ENCODE results near the gene SBK3. TPM values are rescaled to one million over a fixed set of nuclear protein-coding genes. Genes with fewer than 3 reads are reported as not detected.

The SBK3 gene
- total RNA-seq, 1 donor from 2014 or later = not detected

- Mint-ChIP-seq H3K27ac (no peak overlapping the region), H3K4me1 (ENCODE audit: low read depth) (no peaks in the 10 kb centered on the region), H3K27me3 (ENCODE audit: insufficient read depth) (peaks cover 11% of the 10 kb centered on the region), H3K4me3 (no peak overlapping the region), H3K36me3 (ENCODE audit: low read depth) (no peaks in the 10 kb centered on the region), H3K9me3 (no peaks in the 10 kb centered on the region)
- no peak for DNase-seq (ENCODE audit: low spot score)
- intact Hi-C loops (cut with micrococcal nuclease) = no loop called here
Measured at GRCh38 chr19:55493645-55494171, 51.6 kb downstream of the SBK3 start.

DNA sequence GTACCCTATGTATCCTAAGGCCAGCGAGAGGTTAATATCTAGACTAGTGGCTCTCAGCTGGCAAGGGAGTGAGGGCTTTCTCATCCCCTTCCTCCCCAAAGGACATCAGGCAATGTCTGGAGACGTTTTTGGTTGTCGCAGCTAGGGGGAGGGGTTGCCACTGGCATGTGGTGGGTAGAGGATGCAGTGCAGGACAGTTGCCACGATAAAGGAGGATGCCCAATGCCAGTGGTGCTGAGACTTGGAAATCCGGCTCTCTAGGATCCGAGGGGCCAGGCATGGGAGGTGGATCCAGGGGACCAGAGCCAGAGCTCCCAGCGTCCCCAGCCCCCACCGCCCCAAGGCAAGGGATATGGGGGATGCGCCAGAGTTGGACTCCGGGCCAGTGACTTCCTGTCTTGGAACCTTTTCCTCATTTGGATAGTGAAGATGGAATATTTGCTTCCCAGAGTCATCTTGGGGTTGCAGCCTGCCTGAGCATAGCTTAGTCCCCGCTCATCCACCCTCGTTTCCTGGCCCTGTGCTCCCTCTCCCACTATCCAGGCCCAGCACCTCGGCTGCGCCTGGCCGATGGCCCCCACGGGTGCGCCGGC, 52.2 kb downstream of the SBK3 start:
- Mint-ChIP-seq H3K27ac (no peak overlapping the region), H3K27me3 (ENCODE audit: insufficient read depth) (peaks cover 11% of the 10 kb centered on the region), H3K9me3 (no peaks in the 10 kb centered on the region), H3K4me1 (ENCODE audit: low read depth) (no peaks in the 10 kb centered on the region), H3K36me3 (ENCODE audit: low read depth) (no peaks in the 10 kb centered on the region), H3K4me3 (no peak overlapping the region)
- DNase-seq (ENCODE audit: low spot score) = no peak
- intact Hi-C loops (cut with micrococcal nuclease) = no loop called here

- DNase-seq (ENCODE audit: low spot score) = no peak
- Mint-ChIP-seq H3K4me3 (no peak overlapping the region), H3K27me3 (ENCODE audit: insufficient read depth) (peaks cover 9% of the 10 kb centered on the region), H3K4me1 (ENCODE audit: low read depth) (peaks cover 2% of the 10 kb centered on the region), H3K27ac (no peak overlapping the region), H3K9me3 (no peaks in the 10 kb centered on the region), H3K36me3 (ENCODE audit: low read depth) (no peaks in the 10 kb centered on the region)
- intact Hi-C loops (cut with micrococcal nuclease) = no loop called here
Measured at GRCh38 chr19:55492362-55492944, 52.9 kb downstream of the SBK3 start.

DNA sequence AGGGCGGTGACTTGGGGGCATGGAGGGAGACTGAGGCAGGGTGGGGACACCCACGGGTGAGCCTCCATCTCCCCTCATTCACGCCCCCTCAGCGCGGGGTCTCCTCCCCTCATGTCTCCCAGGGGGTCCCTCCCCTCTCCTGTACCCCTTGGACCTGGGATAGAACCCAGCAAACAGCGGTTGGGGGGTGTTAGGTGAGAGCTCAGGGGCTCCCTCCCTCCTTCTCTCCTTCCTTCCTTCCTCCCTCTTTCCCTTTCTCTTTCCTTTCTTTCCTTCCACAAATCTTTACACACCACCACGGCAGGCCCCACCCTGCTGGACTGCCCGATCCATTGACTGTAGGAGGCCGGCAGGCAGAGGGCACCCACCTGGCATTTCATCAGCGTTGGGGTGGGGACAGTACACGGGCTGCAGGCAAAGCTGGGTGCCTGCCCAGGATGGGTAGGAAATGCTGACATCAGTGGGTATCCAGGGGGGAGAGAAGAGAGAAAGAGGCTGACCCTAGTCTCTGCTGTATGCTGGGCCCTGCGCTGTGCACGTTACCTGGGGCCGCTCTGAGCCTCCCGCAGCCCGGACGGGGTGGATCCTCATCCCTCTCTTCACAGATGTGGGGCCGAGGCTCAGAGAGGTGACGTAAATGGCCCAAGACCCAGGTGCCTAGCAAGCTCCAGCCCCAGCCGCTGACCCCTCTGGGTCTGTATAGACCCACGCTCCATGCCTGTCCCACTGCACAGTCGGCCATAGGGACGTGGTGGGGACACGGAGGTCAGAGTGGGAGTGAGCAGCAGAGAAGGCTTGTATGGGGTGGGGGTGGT, 53.6 kb downstream of the SBK3 start:
- intact Hi-C loops (cut with micrococcal nuclease) = no loop called here
- no peak for DNase-seq (ENCODE audit: low spot score)
- Mint-ChIP-seq H3K4me1 (ENCODE audit: low read depth) (peaks cover 4% of the 10 kb centered on the region), H3K4me3 (no peak overlapping the region), H3K9me3 (no peaks in the 10 kb centered on the region), H3K27me3 (ENCODE audit: insufficient read depth) (peaks cover 9% of the 10 kb centered on the region), H3K36me3 (ENCODE audit: low read depth) (no peaks in the 10 kb centered on the region), H3K27ac (no peak overlapping the region)

Other genes starting within 250 kb of the SBK3 start
- 0.71 TPM in 1 of 2 replicates, not detected in the other for gene TMEM150B, start 220.2 kb downstream of the SBK3 start, total RNA-seq
- gene KMT5C, start 205.7 kb downstream of the SBK3 start, total RNA-seq = 29.1 and 29.9 TPM in 2 replicates
- 0.26 TPM in 1 of 2 replicates, not detected in the other for gene COX6B2, start 190.8 kb downstream of the SBK3 start, total RNA-seq
- gene GARIN5B, start 182.3 kb downstream of the SBK3 start, total RNA-seq = 0.05 TPM in 1 of 2 replicates, not detected in the other
- 0.34 TPM in 1 of 2 replicates, not detected in the other for gene IL11, start 175.1 kb downstream of the SBK3 start, total RNA-seq
- gene TMEM190, start 168.7 kb downstream of the SBK3 start, total RNA-seq = not detected in 2 replicates
- 9.7 and 10.6 TPM in 2 replicates for gene TMEM238, start 161.3 kb downstream of the SBK3 start, total RNA-seq
- gene RPL28, start 159.6 kb downstream of the SBK3 start, total RNA-seq = 1,835 and 1,847 TPM in 2 replicates
- 224 and 225 TPM in 2 replicates for gene UBE2S, start 137.8 kb downstream of the SBK3 start, total RNA-seq
- gene SHISA7, start 102.2 kb downstream of the SBK3 start, total RNA-seq = not detected in 2 replicates
- gene ISOC2, start 83.9 kb downstream of the SBK3 start, total RNA-seq = 31.3 and 34.3 TPM in 2 replicates
- gene C19orf85, start 80.8 kb downstream of the SBK3 start, total RNA-seq = not detected in 2 replicates
- 7.6 and 10.4 TPM in 2 replicates for gene ZNF628, start 68.9 kb downstream of the SBK3 start, total RNA-seq
- gene NAT14, start 60.4 kb downstream of the SBK3 start, total RNA-seq = 23.1 and 26.1 TPM in 2 replicates
- 0.24 and 0.65 TPM in 2 replicates for gene SSC5D, start 57.1 kb downstream of the SBK3 start, total RNA-seq
- gene SBK2, start 8.4 kb downstream of the SBK3 start, total RNA-seq = not detected in 2 replicates
- 10.2 and 11.7 TPM in 2 replicates for gene ZNF579, start 35.3 kb upstream of the SBK3 start, total RNA-seq
- 24.2 and 24.7 TPM in 2 replicates for gene FIZ1, start 54.0 kb upstream of the SBK3 start, total RNA-seq
- 20.0 and 22.9 TPM in 2 replicates for gene ZNF524, start 54.7 kb upstream of the SBK3 start, total RNA-seq
- gene ZNF865, start 60.1 kb upstream of the SBK3 start, total RNA-seq = 12.6 and 13.2 TPM in 2 replicates
- gene ZNF784, start 79.0 kb upstream of the SBK3 start, total RNA-seq = 3.0 and 4.9 TPM in 2 replicates
- 39.8 and 40.4 TPM in 2 replicates for gene ZNF580, start 95.5 kb upstream of the SBK3 start, total RNA-seq
- 35.6 and 36.4 TPM in 2 replicates for gene ZNF581, start 98.1 kb upstream of the SBK3 start, total RNA-seq
- 7.3 and 9.0 TPM in 2 replicates for gene CCDC106, start 102.7 kb upstream of the SBK3 start, total RNA-seq
- 384 and 394 TPM in 2 replicates for gene U2AF2, start 109.5 kb upstream of the SBK3 start, total RNA-seq
- gene EPN1, start 129.7 kb upstream of the SBK3 start, total RNA-seq = 46.0 and 48.3 TPM in 2 replicates
- gene NLRP9, start 192.9 kb upstream of the SBK3 start, total RNA-seq = not detected in 2 replicates
- gene RFPL4A, start 213.6 kb upstream of the SBK3 start, total RNA-seq = not detected in 2 replicates
- not detected in 2 replicates for gene RFPL4AL1, start 223.6 kb upstream of the SBK3 start, total RNA-seq